Right lobe of liver (tissue), 6 donors: ENCODE data around the gene C10orf71. TPM values are rescaled to one million over a fixed set of nuclear protein-coding genes. Genes with fewer than 3 reads are reported as not detected.

ENCODE experiments used
- ATAC-seq, 4 donors: fragments of 200-7000 bp; cut with Tn5 transposase; one replicate each; pipeline ENCODE4 v1.9.1; 2020; ENCODE audit warnings: mild to moderate bottlenecking in 4 of 4, moderate library complexity in 4 of 4
- DNase-seq, 3 donors: peaks; one replicate each; pipeline ENCODE4 v3.0.0-alpha.2; 2020
- H3K27ac ChIP-seq, 3 donors: fragments of 200-600 bp; one replicate each; pipeline ENCODE4 v1.8.0; 2022
- H3K27me3 ChIP-seq, 2 donors: fragments of 200-600 bp; one replicate each; pipeline ENCODE4 v1.8.0; 2022
- H3K36me3 ChIP-seq, 4 donors: fragments of 200-600 bp; sonication (generic) in 1 of 4; one replicate each; pipeline versions ENCODE4 v1.5.1 to v1.8.0; 2017 to 2022; ENCODE audit warnings: control low read depth in 1 of 4
- H3K4me1 ChIP-seq, 4 donors: fragments of 200-600 bp; sonication (generic) in 1 of 4; one replicate each; pipeline versions ENCODE4 v1.5.1 to v1.8.0; 2017 to 2022; ENCODE audit warnings: control low read depth in 1 of 4
- H3K4me3 ChIP-seq, 3 donors: fragments of 200-600 bp; one replicate each; pipeline ENCODE4 v1.8.0; 2022
- H3K9me3 ChIP-seq, 4 donors: fragments of 200-600 bp; sonication (generic) in 1 of 4; one replicate each; pipeline versions ENCODE4 v1.5.1 to v1.8.0; 2017 to 2022; ENCODE audit warnings: control low read depth in 1 of 4
- POLR2A ChIP-seq: fragments of 450-650 bp; IDR thresholded peaks from one replicate; pipeline ENCODE4 v1.6.1; 2017; ENCODE audit warnings: antibody characterized with exemption, mild to moderate bottlenecking
- whole genome bisulfite sequencing: methylation state at CpG from one replicate; pipeline ENCODE4 v1.1.6; 2018; ENCODE audit warnings: low coverage, low lambda C conversion rate; ENCODE audit not compliant: insufficient coverage; ENCODE audit errors: missing lambda C conversion rate; 5-methylcytosine and 5-hydroxymethylcytosine counted together
- intact Hi-C, 2 donors: fragments of 100-400 bp; cut with DNase I; formaldehyde crosslinking; loops; one replicate each; pipeline versions ENCODE4 v1.11.2 to v1.14.1; 2022
- total RNA-seq, 6 experiments: library from RNA; depleted of rRNA in 2 of 6; stranded (reverse); fragments of >200 nt in 2 of 6; fragmentation: NEBNext Ultra II Directional in 3 of 6; extraction: Animal tissue kit (Norgen Biotek cat#: 25700) in 3 of 6; gene quantifications; one replicate each; pipeline versions ENCODE4 v1.1.0 to v1.2.4, GENCODE V29; 2016 to 2023
- TF ChIP-seq, protein P1 (sequence below), 4 donors: fragments of 200-600 bp in 3 of 4; fragments of 450-650 bp in 1 of 4; IDR thresholded peaks; one replicate each; pipeline versions ENCODE4 v1.5.1 to v1.8.0; 2016 to 2022; ENCODE audit warnings: antibody characterized with exemption in 4 of 4, mild to moderate bottlenecking in 2 of 4
- donor health status: DM: no; HTN: yes; CAD: no.
- donor health status: DM: no; HTN: no; CAD: no.
- donor health status: DM: no; HTN: no; CAD: no.
- donor health status: DM: no; HTN: yes; CAD: no.
- donor health status: DM: no; HTN: yes; CAD: no.

C10orf71 gene
- total RNA-seq, 6 experiments from 2014 or later: 0.04 to 0.12 TPM; not detected in 4

DNA sequence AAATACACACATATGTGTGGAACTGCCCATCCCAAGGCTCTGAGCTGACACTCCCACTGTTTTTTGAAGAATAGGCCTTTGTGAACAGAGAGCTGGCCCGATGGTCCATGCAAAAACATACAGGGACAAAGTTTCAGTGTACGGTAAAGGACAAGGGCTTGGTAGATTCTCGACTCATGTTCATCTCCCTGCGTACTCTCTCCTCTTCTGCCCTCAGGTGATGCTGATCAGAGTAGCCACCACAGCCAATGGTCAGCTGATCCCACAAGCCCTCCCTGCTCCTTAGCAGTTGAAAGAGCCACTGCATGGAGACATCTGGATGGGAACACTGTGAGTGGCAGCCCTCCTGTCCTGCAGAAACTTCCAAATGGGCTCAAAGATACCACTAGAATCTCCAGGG, 23.1 kb upstream of the C10orf71 start:
- no peak for ATAC-seq
- no peaks in the 10 kb centered on the region for H3K4me1 ChIP-seq
- no peaks in the 10 kb centered on the region for H3K36me3 ChIP-seq
- no peak for DNase-seq
- H3K27ac ChIP-seq: no peak overlapping the region
- intact Hi-C loops: no loop called here
- H3K9me3 ChIP-seq: no peaks in the 10 kb centered on the region
- 40% methylated on average over 1 of the region's 4 CpGs for WGBS
- no peak overlapping the region for H3K4me3 ChIP-seq
- no peaks in the 10 kb centered on the region for H3K27me3 ChIP-seq
- TF ChIP-seq, protein P1, sequence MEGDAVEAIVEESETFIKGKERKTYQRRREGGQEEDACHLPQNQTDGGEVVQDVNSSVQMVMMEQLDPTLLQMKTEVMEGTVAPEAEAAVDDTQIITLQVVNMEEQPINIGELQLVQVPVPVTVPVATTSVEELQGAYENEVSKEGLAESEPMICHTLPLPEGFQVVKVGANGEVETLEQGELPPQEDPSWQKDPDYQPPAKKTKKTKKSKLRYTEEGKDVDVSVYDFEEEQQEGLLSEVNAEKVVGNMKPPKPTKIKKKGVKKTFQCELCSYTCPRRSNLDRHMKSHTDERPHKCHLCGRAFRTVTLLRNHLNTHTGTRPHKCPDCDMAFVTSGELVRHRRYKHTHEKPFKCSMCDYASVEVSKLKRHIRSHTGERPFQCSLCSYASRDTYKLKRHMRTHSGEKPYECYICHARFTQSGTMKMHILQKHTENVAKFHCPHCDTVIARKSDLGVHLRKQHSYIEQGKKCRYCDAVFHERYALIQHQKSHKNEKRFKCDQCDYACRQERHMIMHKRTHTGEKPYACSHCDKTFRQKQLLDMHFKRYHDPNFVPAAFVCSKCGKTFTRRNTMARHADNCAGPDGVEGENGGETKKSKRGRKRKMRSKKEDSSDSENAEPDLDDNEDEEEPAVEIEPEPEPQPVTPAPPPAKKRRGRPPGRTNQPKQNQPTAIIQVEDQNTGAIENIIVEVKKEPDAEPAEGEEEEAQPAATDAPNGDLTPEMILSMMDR (IDR thresholded peaks at IDR 0.05): no peak
- TF ChIP-seq POLR2A: no peak

DNA sequence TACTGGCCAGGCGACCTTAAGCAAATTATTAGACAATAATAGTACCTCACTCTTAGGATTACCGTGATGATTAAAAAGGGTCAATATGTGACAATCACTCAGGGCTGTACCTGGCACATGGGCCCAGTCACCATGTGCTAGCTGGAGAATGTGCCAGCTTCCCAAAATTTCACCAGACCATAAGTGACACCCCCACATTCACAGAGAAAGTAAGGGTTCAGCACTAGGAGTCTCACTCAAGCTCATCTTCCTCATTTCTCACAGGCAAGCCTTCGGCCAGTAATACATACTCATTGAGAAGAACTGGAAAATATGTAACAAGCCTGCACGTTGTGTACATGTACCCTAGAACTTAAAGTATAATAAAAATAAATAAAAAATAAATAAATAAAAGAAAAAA, 22.4 kb upstream of the C10orf71 start:
- no peaks in the 10 kb centered on the region for H3K27me3 ChIP-seq
- no peak overlapping the region for H3K4me3 ChIP-seq
- DNase-seq: no peak
- WGBS: 64% methylated on average over 4 of the region's 4 CpGs
- H3K9me3 ChIP-seq: no peaks in the 10 kb centered on the region
- intact Hi-C loops: no loop called here
- H3K27ac ChIP-seq: no peak overlapping the region
- TF ChIP-seq POLR2A: no peak
- TF ChIP-seq, protein P1 (IDR thresholded peaks at IDR 0.05): no peak
- no peak for ATAC-seq
- no peaks in the 10 kb centered on the region for H3K4me1 ChIP-seq
- H3K36me3 ChIP-seq: no peaks in the 10 kb centered on the region

DNA sequence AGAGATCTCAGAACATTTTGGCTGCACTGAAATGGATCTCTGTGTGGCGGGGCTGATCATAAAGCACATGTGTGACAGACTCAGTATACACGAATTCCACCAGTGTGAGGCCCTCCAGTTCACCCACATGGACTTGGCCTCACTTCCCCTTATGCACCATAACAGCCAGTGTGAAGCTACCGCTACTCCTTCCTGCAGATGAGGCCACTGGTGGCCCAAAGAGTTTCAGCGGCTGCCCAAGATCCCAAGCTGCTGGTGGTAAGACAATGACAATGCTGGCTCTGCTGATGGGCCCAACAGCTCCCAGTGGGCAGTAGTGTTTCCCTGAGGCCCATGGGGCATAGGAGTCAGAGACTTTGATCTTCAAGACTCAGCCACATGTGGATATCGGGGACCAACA, 21.0 kb upstream of the C10orf71 start:
- TF ChIP-seq POLR2A: no peak
- TF ChIP-seq, protein P1 (IDR thresholded peaks at IDR 0.05): no peak
- intact Hi-C loops: no loop called here
- H3K27me3 ChIP-seq: no peaks in the 10 kb centered on the region
- H3K36me3 ChIP-seq: no peaks in the 10 kb centered on the region
- H3K4me1 ChIP-seq: no peaks in the 10 kb centered on the region
- H3K4me3 ChIP-seq: no peak overlapping the region
- no peak overlapping the region for H3K27ac ChIP-seq
- H3K9me3 ChIP-seq: no peaks in the 10 kb centered on the region
- DNase-seq: peak in 1 of 3 donors; percentile 32
- 60% methylated on average over 2 of the region's 5 CpGs for WGBS
- no peak for ATAC-seq

DNA sequence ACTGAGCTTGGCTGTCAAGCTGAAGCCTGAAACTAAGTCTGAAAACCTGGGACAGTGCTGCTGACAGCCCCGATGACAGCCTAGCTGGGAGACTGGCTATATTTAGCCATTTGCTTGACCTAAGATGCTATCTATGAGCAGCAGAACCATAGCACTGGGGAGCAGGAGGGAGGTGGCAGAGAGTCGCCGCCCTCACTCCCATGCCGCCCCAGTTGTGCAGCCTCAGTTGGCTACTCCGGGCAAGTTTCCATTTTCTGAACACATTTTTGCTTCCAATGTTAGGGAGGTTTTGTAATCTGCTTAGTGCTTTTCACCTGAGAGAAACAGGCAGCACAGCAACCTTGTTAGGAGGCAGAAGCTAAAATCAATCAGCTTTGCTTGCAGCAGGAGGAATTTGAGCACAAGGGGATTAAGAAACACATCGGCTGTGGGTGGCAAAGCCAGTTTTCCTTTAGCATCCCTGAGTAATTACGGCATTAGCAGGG, 20.4 kb upstream of the C10orf71 start:
- H3K27ac ChIP-seq: no peak overlapping the region
- ATAC-seq (no peak), DNase-seq (peak in 1 of 3 donors; percentile 8)
- TF ChIP-seq, protein P1 (IDR thresholded peaks at IDR 0.05): no peak
- TF ChIP-seq POLR2A: no peak
- H3K27me3 ChIP-seq: no peaks in the 10 kb centered on the region
- no peak overlapping the region for H3K4me3 ChIP-seq
- no peaks in the 10 kb centered on the region for H3K36me3 ChIP-seq
- H3K4me1 ChIP-seq: no peaks in the 10 kb centered on the region
- intact Hi-C loops: no loop called here
- WGBS: 42% methylated on average over 6 of the region's 7 CpGs
- H3K9me3 ChIP-seq: no peaks in the 10 kb centered on the region
